IMR-90 (cell line): Measurements from ENCODE around the gene PLCB4. TPM values are rescaled to one million over a fixed set of nuclear protein-coding genes. Genes with fewer than 3 reads are reported as not detected.

Experiments used
- ATAC-seq: fragments of 200-7000 bp; cut with Tn5 transposase; 2 replicates; pipeline ENCODE4 v1.9.1; 2020; ENCODE audit warnings: low read depth, mild to moderate bottlenecking, moderate library complexity
- BruUV-seq: library from RNA; stranded (reverse); fragments of 400-500 nt; replicated peaks from 2 replicates; lab custom pipeline; 2021; lab: Mats Ljungman, UMichigan
- CTCF ChIA-PET: fragments of 300-600 bp; formaldehyde crosslinking; extraction: SDS; loops from one replicate; lab custom pipeline; 2021; ENCODE audit warnings: antibody characterized with exemption; lab: Yijun Ruan, JAX
- POLR2A ChIA-PET: fragments of 300-600 bp; sonication (Branson Sonifier 250); formaldehyde crosslinking; loops from one replicate; lab custom pipeline; 2022; ENCODE audit warnings: antibody characterized with exemption; ENCODE audit not compliant: unreplicated experiment; lab: Charles Lee
- DNase-seq: peaks from one replicate; pipeline ENCODE4 v3.0.0; 2013
- H2AFZ ChIP-seq: replicated peaks from 2 replicates; pipeline ENCODE3; 2013; ENCODE audit warnings: low read length, mild to moderate bottlenecking; ENCODE audit not compliant: poor library complexity
- H2AK5ac ChIP-seq: 2 replicates; pipeline ENCODE4 v1.6.1; 2013; ENCODE audit warnings: low read depth, low read length, inconsistent platforms
- H2AK9ac ChIP-seq: replicated peaks from 2 replicates; pipeline ENCODE3; 2013; ENCODE audit warnings: mild to moderate bottlenecking, low read depth, low read length, moderate library complexity; ENCODE audit not compliant: poor library complexity
- H2BK120ac ChIP-seq: 2 replicates; pipeline ENCODE4 v1.6.1; 2013; ENCODE audit warnings: low read depth, low read length, inconsistent platforms
- H2BK15ac ChIP-seq: 3 replicates; pipeline ENCODE4 v1.6.1; 2013; ENCODE audit warnings: low read depth, low read length, inconsistent platforms
- H2BK20ac ChIP-seq: 2 replicates; pipeline ENCODE4 v1.6.1; 2013; ENCODE audit warnings: low read depth, mild to moderate bottlenecking, inconsistent platforms, low read length, moderate library complexity
- H2BK5ac ChIP-seq: 2 replicates; pipeline ENCODE4 v1.6.1; 2013; ENCODE audit warnings: mild to moderate bottlenecking, low read depth, low read length, inconsistent platforms; ENCODE audit not compliant: poor library complexity, severe bottlenecking
- H3K14ac ChIP-seq: replicated peaks from 2 replicates; pipeline ENCODE4 v1.6.1; 2013; ENCODE audit warnings: low read depth, low read length, inconsistent platforms
- H3K18ac ChIP-seq: 2 replicates; pipeline ENCODE4 v1.6.1; 2013; ENCODE audit warnings: low read depth, low read length, control low read depth
- H3K23ac ChIP-seq: 2 replicates; pipeline ENCODE4 v1.6.1; 2013; ENCODE audit warnings: low read depth, low read length, inconsistent platforms
- H3K27ac ChIP-seq: 2 replicates; pipeline ENCODE4 v1.5.1; 2013; ENCODE audit warnings: mild to moderate bottlenecking, control low read depth, low read length; ENCODE audit not compliant: insufficient read depth
- H3K27me3 ChIP-seq: 2 replicates; pipeline ENCODE4 v1.6.1; 2013; ENCODE audit warnings: low read length; ENCODE audit not compliant: control insufficient read depth, insufficient read depth
- H3K36me3 ChIP-seq: 2 replicates; pipeline ENCODE4 v1.6.1; 2013; ENCODE audit warnings: low read length, mixed read lengths; ENCODE audit not compliant: control insufficient read depth, insufficient read depth
- H3K4ac ChIP-seq: 2 replicates; pipeline ENCODE4 v1.6.1; 2013; ENCODE audit warnings: low read depth, low read length, inconsistent platforms
- H3K4me1 ChIP-seq: 2 replicates; pipeline ENCODE4 v1.6.1; 2013; ENCODE audit warnings: low read length, mixed read lengths; ENCODE audit not compliant: control insufficient read depth, insufficient read depth
- H3K4me2 ChIP-seq: 2 replicates; pipeline ENCODE4 v1.6.1; 2013; ENCODE audit warnings: low read depth, mild to moderate bottlenecking, control low read depth, low read length, moderate library complexity
- H3K4me3 ChIP-seq: 2 replicates; pipeline ENCODE4 v1.5.1; 2013; ENCODE audit warnings: low read depth, mild to moderate bottlenecking, control low read depth, low read length, moderate library complexity; ENCODE audit not compliant: insufficient read depth
- H3K56ac ChIP-seq: 2 replicates; pipeline ENCODE4 v1.6.1; 2013; ENCODE audit warnings: low read length, inconsistent platforms; ENCODE audit not compliant: insufficient read depth; ENCODE audit errors: extremely low read depth
- H3K79me1 ChIP-seq, 2 experiments: 2 replicates each; pipeline ENCODE4 v1.6.1; 2013; ENCODE audit warnings: low read length in 2 of 2, inconsistent platforms in 1 of 2, low read depth in 1 of 2
- H3K9ac ChIP-seq: 2 replicates; pipeline ENCODE4 v1.6.1; 2013; ENCODE audit warnings: low read depth, low read length, control low read depth
- H3K9me1 ChIP-seq: 2 replicates; pipeline ENCODE4 v1.6.1; 2013; ENCODE audit warnings: low read length, inconsistent platforms; ENCODE audit not compliant: insufficient read depth
- H3K9me3 ChIP-seq: 2 replicates; pipeline ENCODE4 v1.6.1; 2013; ENCODE audit warnings: low read length; ENCODE audit not compliant: control insufficient read depth, insufficient read depth
- H4K20me1 ChIP-seq: 2 replicates; pipeline ENCODE4 v1.6.1; 2013; ENCODE audit warnings: low read length, inconsistent platforms; ENCODE audit not compliant: insufficient read depth
- H4K5ac ChIP-seq: 2 replicates; pipeline ENCODE4 v1.6.1; 2013; ENCODE audit warnings: mild to moderate bottlenecking, low read depth, low read length, control low read depth
- H4K8ac ChIP-seq, 2 experiments: 2 replicates each; pipeline ENCODE4 v1.6.1; 2013; ENCODE audit warnings: low read depth in 2 of 2, low read length in 2 of 2, control low read depth in 1 of 2, inconsistent platforms in 1 of 2
- H4K91ac ChIP-seq: 2 replicates; pipeline ENCODE4 v1.6.1; 2013; ENCODE audit warnings: low read depth, low read length, inconsistent platforms; ENCODE audit not compliant: insufficient read depth
- ELK1 ChIP-seq: fragments of 150-350 bp; IDR thresholded peaks from 2 replicates; pipeline ENCODE4 v1.6.1; 2016; ENCODE audit warnings: low read depth, mild to moderate bottlenecking, low read length, moderate library complexity, borderline replicate concordance
- POLR2A ChIP-seq: IDR thresholded peaks from 2 replicates; pipeline ENCODE4 v1.6.1; 2012; ENCODE audit warnings: mild to moderate bottlenecking, low read depth, low read length
- RCOR1 ChIP-seq: IDR thresholded peaks from 2 replicates; pipeline ENCODE4 v1.6.1; 2012; ENCODE audit warnings: mild to moderate bottlenecking, low read length, improper control_type of control experiment; ENCODE audit not compliant: insufficient replicate concordance
- WGBS, 2 experiments: methylation state at CpG; one replicate each; pipeline versions ENCODE4 v1.1.5 to v1.1.7; 2013; ENCODE audit warnings: missing lambda C conversion rate in 2 of 2; ENCODE audit not compliant: insufficient read length in 1 of 2; ENCODE audit errors: extremely low coverage in 2 of 2; 5-methylcytosine and 5-hydroxymethylcytosine counted together
- dilution Hi-C: fragments of 300-500 bp; cut with HindIII; formaldehyde crosslinking; loops from one replicate; pipeline ENCODE4 v1.14.3; 2018; ENCODE audit warnings: low sequenced_read_pairs; ENCODE audit not compliant: unreplicated experiment
- in situ Hi-C: fragments of 300-500 bp; cut with MboI; formaldehyde crosslinking; loops from 3 replicates; pipeline ENCODE4 v1.14.3; 2019; ENCODE audit warnings: low sequenced_read_pairs, inconsistent platforms, mixed read lengths
- intact Hi-C: fragments of 100-400 bp; cut with micrococcal nuclease; formaldehyde crosslinking; loops from 2 replicates; pipeline ENCODE4 v1.10.0; 2022
- polyA plus RNA-seq, 3 experiments: library from polyadenylated mRNA; depleted of rRNA; stranded (reverse); fragments of >200 nt; gene quantifications; 2 replicates each; pipeline ENCODE4 v1.2.3, GENCODE V29; 2012; ENCODE audit warnings: low replicate concordance in 1 of 3
- total RNA-seq: library from RNA; depleted of rRNA; stranded (reverse); fragments of >200 nt; gene quantifications from 2 replicates; pipeline ENCODE4 v1.2.3, GENCODE V29; 2012

The PLCB4 gene
- total and polyA plus RNA-seq, 2 of the 4 experiments (the other 2 are of a cell fraction), result 12.5 to 24.0 TPM

DNA sequence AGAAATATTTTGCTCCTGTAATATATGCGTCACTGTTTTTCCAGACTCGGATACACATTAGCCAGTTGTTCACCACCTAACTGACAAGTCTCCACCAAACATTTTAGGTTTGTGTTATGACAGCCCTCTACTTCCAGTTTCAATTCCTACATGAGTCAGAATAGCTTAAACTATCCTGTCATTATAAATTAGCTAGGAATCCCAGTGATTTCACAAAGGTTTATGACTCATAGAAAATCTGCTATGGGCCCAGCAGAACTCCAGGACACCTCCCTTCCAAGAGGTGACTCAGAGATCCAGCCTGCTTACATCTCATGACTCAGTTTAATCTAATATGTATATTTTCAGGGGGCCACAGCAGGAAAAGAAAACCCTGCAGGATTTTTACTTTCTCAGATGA is 17.4 kb upstream of the PLCB4 start (continued):
- TF ChIP-seq RCOR1, result no peak

- H3K4me3 ChIP-seq, result no peak overlapping the region
Observed at GRCh38 chr20:9052136-9052535, 16.8 kb upstream of the PLCB4 start.

More at GRCh38 chr20:9052136-9052535, 16.8 kb upstream of the PLCB4 start:
- H2BK15ac ChIP-seq, result peak overlapping the region; percentile 99; the same call in 2 of the 3 replicates
- no peaks in the 10 kb centered on the region for H4K20me1 ChIP-seq
- DNase-seq, result no peak
- no TSS peak for BruUV-seq
- ATAC-seq, result no peak; the same call in 1 of the 2 replicates
- H2AFZ ChIP-seq, result peak overlapping the region; percentile 68
- H2AK9ac ChIP-seq, result peak overlapping the region; percentile 94
- H2BK20ac ChIP-seq, result peak overlapping the region; percentile 100
- in situ Hi-C loops (loop anchor here (5.0 kb wide), 1 partner anchor 195 kb away; no protein-coding TSS in a partner anchor), dilution Hi-C loops (no loop called here), intact Hi-C loops (loop anchor here (5.0 kb wide), 1 partner anchor 200 kb away; no protein-coding TSS in a partner anchor)
- H4K91ac ChIP-seq, result peak overlapping the region; percentile 99
- H3K4me2 ChIP-seq, result peak overlapping the region; percentile 36
- peak overlapping the region; percentile 92 for H3K27ac ChIP-seq
- peak overlapping the region; percentile 100 for H3K4ac ChIP-seq
- TF ChIP-seq ELK1 (no peak), POLR2A (no peak)
- peak overlapping the region; percentile 90 for H3K56ac ChIP-seq
- H4K8ac ChIP-seq, result peak overlapping the region; percentile 94 to 95
- peaks cover 18% of the 10 kb centered on the region for H3K9me1 ChIP-seq
- peak overlapping the region; percentile 100 for H2BK120ac ChIP-seq
- no CpG with 5 or more reads among the region's 3 CpGs for WGBS, 2 experiments
- H3K4me1 ChIP-seq, result peaks cover 25% of the 10 kb centered on the region
- peak overlapping the region; percentile 99 for H3K18ac ChIP-seq
- H3K23ac ChIP-seq, result peak overlapping the region; percentile 64
- ChIA-PET CTCF (interaction anchor here (0.7 kb wide), 1 partner anchor 198 kb away, joined by 5 read pairs; no protein-coding TSS in a partner anchor), POLR2A (interaction anchor here (1.0 kb wide), 1 partner anchor 17 kb away, joined by 3 read pairs; the partner anchor contains the start of gene PLCB4)
- H3K79me1 ChIP-seq, result peaks cover 5 to 12% of the 10 kb centered on the region in 2 experiments; a peak in 3 of 4 replicates
- H3K36me3 ChIP-seq, result no peaks in the 10 kb centered on the region
- H2AK5ac ChIP-seq, result peak overlapping the region; percentile 100
- H2BK5ac ChIP-seq, result peak overlapping the region; percentile 98
- no peaks in the 10 kb centered on the region; the same call in 1 of the 2 replicates for H3K9me3 ChIP-seq
- peak overlapping the region; percentile 40; the same call in 1 of the 2 replicates for H3K9ac ChIP-seq
- H3K27me3 ChIP-seq, result no peaks in the 10 kb centered on the region
- peak overlapping the region; percentile 98 for H3K14ac ChIP-seq
- H4K5ac ChIP-seq, result peak overlapping the region; percentile 99
